PC-3 (cell line): Measurements from ENCODE around the gene PHTF2.

Experiments used
- CTCF ChIP-seq: fragments of 300-600 bp; sonication (generic); conservative IDR thresholded peaks from 2 replicates; pipeline ENCODE4 v1.5.1; 2017; ENCODE audit warnings: antibody characterized with exemption, low read depth, mild to moderate bottlenecking, low read length
- EZH2 ChIP-seq: fragments of 300-600 bp; sonication (generic); IDR thresholded peaks from one replicate; pipeline ENCODE4 v1.6.1; 2017; ENCODE audit warnings: antibody characterized with exemption, mild to moderate bottlenecking, low read length; ENCODE audit not compliant: unreplicated experiment
- EZH2phosphoT487 ChIP-seq: fragments of 300-600 bp; sonication (generic); IDR thresholded peaks from 2 replicates; pipeline ENCODE4 v1.6.1; 2018; ENCODE audit warnings: mild to moderate bottlenecking, antibody characterized with exemption, low read length, borderline replicate concordance

GRCh38 chr7:77820967-77821366 is 22.4 kb downstream of the PHTF2 start:
- TF ChIP-seq CTCF (no peak), EZH2 (no peak), EZH2phosphoT487 (no peak)
